SJSA1 (cell line): ENCODE results near the gene CDR2. TPM values are rescaled to one million over a fixed set of nuclear protein-coding genes. Genes with fewer than 3 reads are reported as not detected.
A peak's percentile ranks its signal among the peaks of the same experiment; 100 is the strongest.
"Not testable (repeated sequence)": the region's sequence is repeated elsewhere in the genome, so short reads cannot be mapped to it uniquely, and the experiment has no call there.

ENCODE experiments used
- DNase-seq, 2 experiments: peaks; one replicate each; pipeline ENCODE4 v3.0.0-alpha.2; 2015 to 2020; ENCODE audit warnings: low spot score in 2 of 2, low read depth in 1 of 2
- H3K27ac ChIP-seq: fragments of 250-450 bp; sonication (Bioruptor Pico); 2 replicates; pipeline ENCODE4 v1.5.1; 2020; ENCODE audit warnings: mild to moderate bottlenecking, moderate library complexity
- H3K27me3 ChIP-seq: fragments of 250-450 bp; sonication (Bioruptor Pico); replicated peaks from 2 replicates; pipeline ENCODE4 v1.5.1; 2020; ENCODE audit warnings: mild to moderate bottlenecking, moderate library complexity
- H3K36me3 ChIP-seq: fragments of 250-450 bp; sonication (Bioruptor Pico); 2 replicates; pipeline ENCODE4 v1.5.1; 2020; ENCODE audit warnings: mild to moderate bottlenecking
- H3K4me1 ChIP-seq: fragments of 250-450 bp; sonication (Bioruptor Pico); replicated peaks from 2 replicates; pipeline ENCODE4 v1.6.1; 2021; ENCODE audit warnings: mild to moderate bottlenecking
- H3K4me3 ChIP-seq: fragments of 250-450 bp; sonication (Bioruptor Pico); 2 replicates; pipeline ENCODE4 v1.5.1; 2020; ENCODE audit warnings: mild to moderate bottlenecking
- H3K9me3 ChIP-seq: fragments of 250-450 bp; sonication (Bioruptor Pico); replicated peaks from 2 replicates; pipeline ENCODE4 v1.5.1; 2020; ENCODE audit warnings: mild to moderate bottlenecking
- total RNA-seq: library from RNA; depleted of rRNA; stranded (reverse); fragments of >200 nt; shearing (Covaris generic); gene quantifications from 2 replicates; pipeline ENCODE4 v1.2.3, GENCODE V29; 2014

The CDR2 gene
- total RNA-seq, 1 experiment from 2014 or later: 32.0 TPM

DNA sequence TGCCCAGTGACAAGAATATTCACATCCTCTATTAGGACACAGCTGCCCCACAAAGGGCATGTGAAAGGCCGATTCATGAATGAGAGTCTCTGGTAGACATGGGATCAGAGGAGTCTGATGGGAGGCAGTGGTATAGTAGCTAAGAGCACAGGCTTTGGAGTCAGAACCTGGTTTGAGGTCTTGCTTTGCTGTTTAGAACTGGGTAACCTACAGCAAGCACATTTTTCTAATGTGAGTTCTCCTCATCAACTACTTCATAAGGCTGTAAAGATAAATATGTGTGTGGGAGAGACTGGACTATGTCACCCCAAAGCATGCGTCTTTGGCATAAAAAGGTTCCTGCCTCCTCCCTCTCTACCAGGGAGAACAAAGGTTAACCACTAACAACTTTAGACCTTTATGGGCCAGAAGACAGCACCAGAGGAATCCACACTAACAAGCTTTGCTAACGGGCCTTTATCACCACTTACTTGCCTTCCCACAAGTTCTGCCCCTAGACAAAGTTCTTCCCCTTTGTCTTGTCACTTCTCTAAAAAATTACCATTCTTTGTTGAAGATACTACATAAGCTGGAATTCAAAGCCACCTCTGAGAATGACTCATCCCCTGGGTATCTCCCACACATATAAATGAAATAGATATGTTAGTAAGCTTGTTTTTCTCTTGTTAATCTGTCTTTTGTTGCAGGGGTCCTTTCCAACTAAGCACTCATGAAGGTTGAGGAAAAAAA, 21.1 kb downstream of the CDR2 start:
- no peak overlapping the region for H3K4me3 ChIP-seq
- H3K27ac ChIP-seq: peak overlapping the region; percentile 57
- peaks cover 63% of the 10 kb centered on the region for H3K36me3 ChIP-seq
- peak; percentile 61 to 86 for DNase-seq
- peaks cover 32% of the 10 kb centered on the region for H3K4me1 ChIP-seq
- no peaks in the 10 kb centered on the region for H3K27me3 ChIP-seq
- H3K9me3 ChIP-seq: no peaks in the 10 kb centered on the region

DNA sequence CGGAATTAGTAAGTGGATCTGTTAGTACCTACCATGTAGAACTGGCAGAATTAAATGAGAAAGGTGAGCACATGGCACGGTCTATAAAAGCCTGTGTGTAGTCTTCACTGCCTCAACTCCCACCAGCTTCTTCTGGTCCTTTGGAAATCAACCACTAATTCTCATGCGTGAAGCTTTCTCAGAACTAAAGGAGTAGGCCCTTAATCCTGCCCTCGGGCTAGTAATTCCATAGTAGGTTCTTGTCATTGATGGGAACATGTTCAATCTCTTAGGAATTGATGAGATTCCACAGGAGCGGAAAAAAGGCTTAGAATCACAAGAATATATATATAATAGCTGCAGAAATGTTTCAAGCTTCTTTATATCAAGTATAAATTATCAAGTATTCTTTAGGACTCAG, 21.7 kb downstream of the CDR2 start:
- Histone ChIP-seq H3K27ac (peak overlapping the region; percentile 57), H3K4me1 (peaks cover 26% of the 10 kb centered on the region), H3K4me3 (no peak overlapping the region), H3K9me3 (no peaks in the 10 kb centered on the region), H3K27me3 (no peaks in the 10 kb centered on the region), H3K36me3 (peaks cover 66% of the 10 kb centered on the region)
- DNase-seq: no peak

DNA sequence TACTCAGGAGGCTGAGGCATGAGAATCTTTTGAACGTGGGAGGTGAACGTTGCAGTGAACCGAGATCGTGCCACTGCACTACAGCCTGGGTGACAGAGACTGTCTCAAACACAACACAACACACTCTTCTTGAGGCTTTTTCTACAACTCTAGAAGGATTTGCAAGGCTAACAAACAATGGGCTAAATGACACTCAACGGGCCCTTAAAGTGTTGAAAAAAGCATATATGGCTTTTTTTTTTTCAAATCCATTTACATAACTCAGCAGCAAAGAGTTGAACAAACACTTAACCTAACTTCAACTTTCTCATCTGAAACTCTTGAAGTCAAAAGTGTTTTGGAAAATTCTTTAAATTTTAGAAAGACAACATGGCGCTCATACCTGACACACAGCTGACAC, 22.3 kb downstream of the CDR2 start:
- H3K27ac ChIP-seq: no peak overlapping the region
- peaks cover 66% of the 10 kb centered on the region for H3K36me3 ChIP-seq

DNA sequence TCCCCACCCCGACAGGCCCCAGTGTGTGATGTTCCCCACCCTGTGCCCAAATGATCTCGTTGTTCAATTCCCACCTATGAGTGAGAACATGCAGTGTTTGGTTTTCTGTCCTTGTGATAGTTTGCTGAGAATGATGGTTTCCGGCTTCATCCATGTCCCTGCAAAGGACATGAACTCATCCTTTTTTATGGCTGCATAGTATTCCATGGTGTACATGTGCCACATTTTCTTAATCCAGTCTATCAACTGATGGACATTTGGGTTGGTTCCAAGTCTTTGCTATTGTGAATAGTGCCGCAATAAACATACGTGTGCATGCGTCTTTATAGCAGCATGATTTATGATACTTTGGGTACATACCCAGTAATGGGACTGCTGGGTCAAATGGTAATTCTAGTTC, 23.4 kb downstream of the CDR2 start:
- H3K27me3 ChIP-seq, H3K27ac ChIP-seq: not testable (repeated sequence)
- peaks cover 74% of the 10 kb centered on the region for H3K36me3 ChIP-seq

More for the DNA sequence above, 22.3 kb downstream of the CDR2 start:
- DNase-seq: no peak
- Histone ChIP-seq H3K9me3 (no peaks in the 10 kb centered on the region), H3K4me1 (peaks cover 21% of the 10 kb centered on the region), H3K27me3 (no peaks in the 10 kb centered on the region), H3K4me3 (no peak overlapping the region)

DNA sequence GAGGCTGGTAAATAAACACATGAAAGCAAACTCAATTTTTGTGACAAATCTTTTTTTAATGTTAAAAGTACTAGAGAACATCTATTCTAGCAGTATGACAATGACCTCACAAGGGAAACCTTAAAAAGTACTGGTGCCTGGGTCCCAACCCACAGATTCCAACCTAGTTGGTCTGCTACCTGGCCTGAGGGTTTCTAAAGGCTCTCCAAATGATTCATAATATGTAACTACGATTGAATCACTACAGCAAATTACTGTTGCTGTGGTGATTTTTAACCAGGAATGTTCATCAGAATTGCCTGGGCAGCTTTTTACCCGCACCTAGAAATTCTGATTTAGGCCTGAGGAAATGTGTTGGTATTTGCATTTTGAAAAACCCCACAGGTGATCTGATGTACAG, 26.1 kb downstream of the CDR2 start:
- Histone ChIP-seq H3K4me1 (peaks cover 11% of the 10 kb centered on the region), H3K27ac (no peak overlapping the region), H3K4me3 (no peak overlapping the region), H3K27me3 (no peaks in the 10 kb centered on the region), H3K36me3 (peaks cover 72% of the 10 kb centered on the region), H3K9me3 (no peaks in the 10 kb centered on the region)
- no peak for DNase-seq

More for the DNA sequence above, 23.4 kb downstream of the CDR2 start:
- not testable (repeated sequence) for DNase-seq, H3K9me3 ChIP-seq, H3K4me3 ChIP-seq
- peaks cover 21% of the 10 kb centered on the region for H3K4me1 ChIP-seq

DNA sequence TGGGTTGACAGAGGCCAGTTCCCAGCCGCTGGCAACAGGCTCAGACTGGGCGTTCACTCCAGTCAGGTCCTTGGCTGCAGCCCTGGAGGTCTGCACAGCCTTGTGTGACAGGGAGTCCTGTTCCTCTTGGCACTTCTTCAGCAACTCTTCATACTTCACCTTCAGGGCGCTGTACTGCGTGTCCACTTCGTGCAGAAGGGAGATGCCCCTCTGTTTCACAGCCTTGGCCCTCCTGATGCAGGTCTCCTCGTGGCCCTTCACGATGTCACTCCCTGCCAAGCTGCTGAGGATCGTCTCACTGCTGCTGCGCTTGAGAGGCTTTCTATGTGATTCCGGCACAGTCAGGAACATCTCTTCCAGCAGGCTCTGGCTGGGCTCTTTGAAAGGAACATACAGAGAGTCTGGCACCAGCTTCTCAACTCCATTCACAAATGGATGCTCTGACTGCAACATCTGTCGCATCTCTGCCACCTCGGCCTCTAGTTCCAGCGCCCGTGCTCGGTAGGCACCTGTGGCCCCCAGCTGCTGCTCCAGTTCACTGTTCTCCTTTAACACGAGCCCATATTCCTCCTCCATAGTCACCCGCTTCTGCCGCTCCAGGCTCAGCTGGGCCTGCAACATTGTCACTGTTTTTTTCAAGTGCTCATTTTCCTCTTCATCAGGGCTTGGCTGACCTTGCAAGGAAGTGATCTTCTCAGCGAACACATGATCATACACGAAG, 27.2 kb downstream of the CDR2 start:
- no peak overlapping the region for H3K27ac ChIP-seq
- no peaks in the 10 kb centered on the region for H3K9me3 ChIP-seq
- H3K27me3 ChIP-seq: no peaks in the 10 kb centered on the region
- H3K4me3 ChIP-seq: no peak overlapping the region
- peaks cover 67% of the 10 kb centered on the region for H3K36me3 ChIP-seq
- H3K4me1 ChIP-seq: peaks cover under 1% of the 10 kb centered on the region
- no peak for DNase-seq

DNA sequence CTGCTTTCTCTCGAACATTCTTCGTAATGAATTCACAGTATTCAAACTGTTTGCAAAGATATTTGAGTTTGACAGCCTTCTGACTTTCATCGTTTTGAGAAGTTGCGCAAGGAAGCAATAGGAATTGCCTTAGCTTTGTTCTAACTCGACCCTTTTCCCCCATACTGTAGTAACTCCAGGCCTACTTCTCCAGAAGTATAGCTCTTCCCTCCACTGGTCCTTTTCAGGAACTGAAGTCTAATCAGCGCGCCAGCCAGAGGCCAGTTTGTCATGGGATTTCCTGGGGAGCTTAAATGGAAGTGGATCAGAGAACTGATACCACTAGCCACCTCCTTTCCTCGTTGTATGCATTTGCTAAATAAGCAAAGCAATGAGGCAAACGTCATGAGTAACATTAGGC, 27.9 kb downstream of the CDR2 start:
- no peak for DNase-seq
- Histone ChIP-seq H3K9me3 (no peaks in the 10 kb centered on the region), H3K27ac (no peak overlapping the region), H3K4me1 (no peaks in the 10 kb centered on the region), H3K4me3 (no peak overlapping the region), H3K27me3 (no peaks in the 10 kb centered on the region), H3K36me3 (peaks cover 60% of the 10 kb centered on the region)

DNA sequence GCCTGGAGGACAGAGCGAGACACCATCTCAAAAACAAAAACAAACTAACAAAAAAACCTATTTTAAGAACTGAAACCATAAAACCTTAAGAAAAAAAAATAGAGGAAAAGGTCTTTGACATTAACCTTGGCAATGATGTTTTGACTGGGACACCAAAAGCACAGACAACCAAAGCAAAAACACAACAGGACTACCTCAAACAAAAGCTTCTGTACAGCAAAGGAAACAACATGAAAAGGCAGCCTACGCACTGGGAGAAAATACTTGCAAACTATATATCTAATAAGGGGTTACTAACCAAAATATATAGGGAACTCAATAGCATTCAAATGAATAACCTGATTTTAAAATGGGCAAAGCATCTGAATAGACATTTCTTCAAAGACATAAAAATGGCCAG, 32.3 kb downstream of the CDR2 start:
- Histone ChIP-seq H3K36me3 (peaks cover 19% of the 10 kb centered on the region), H3K4me3 (no peak overlapping the region), H3K27ac (no peak overlapping the region), H3K9me3 (peaks cover 6% of the 10 kb centered on the region; the same call in 1 of the 2 replicates), H3K27me3 (no peaks in the 10 kb centered on the region), H3K4me1 (no peaks in the 10 kb centered on the region)
- DNase-seq: no peak

DNA sequence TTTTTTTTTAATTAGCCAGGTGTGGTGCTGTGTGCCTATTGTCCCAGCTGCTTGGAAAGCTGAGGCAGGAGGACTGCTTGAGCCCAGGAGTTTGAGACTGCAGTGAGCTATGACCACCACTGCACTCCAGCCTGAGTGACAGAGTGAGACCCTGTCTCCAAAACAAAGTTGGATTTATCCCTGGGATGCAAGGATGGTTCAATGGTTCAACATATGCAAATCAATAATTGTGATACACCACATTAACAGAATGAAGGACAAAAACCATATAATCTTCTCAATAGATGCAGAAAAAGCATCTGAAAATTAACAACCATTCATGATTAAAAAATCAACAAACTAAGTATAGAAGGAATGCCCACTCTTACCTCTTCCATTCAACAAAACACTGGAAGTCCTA, 33.5 kb downstream of the CDR2 start:
- Histone ChIP-seq H3K27me3 (no peaks in the 10 kb centered on the region), H3K4me3 (no peak overlapping the region), H3K4me1 (no peaks in the 10 kb centered on the region), H3K27ac (no peak overlapping the region), H3K9me3 (peaks cover 8% of the 10 kb centered on the region; the same call in 1 of the 2 replicates), H3K36me3 (peaks cover 19% of the 10 kb centered on the region)
- DNase-seq: no peak

DNA sequence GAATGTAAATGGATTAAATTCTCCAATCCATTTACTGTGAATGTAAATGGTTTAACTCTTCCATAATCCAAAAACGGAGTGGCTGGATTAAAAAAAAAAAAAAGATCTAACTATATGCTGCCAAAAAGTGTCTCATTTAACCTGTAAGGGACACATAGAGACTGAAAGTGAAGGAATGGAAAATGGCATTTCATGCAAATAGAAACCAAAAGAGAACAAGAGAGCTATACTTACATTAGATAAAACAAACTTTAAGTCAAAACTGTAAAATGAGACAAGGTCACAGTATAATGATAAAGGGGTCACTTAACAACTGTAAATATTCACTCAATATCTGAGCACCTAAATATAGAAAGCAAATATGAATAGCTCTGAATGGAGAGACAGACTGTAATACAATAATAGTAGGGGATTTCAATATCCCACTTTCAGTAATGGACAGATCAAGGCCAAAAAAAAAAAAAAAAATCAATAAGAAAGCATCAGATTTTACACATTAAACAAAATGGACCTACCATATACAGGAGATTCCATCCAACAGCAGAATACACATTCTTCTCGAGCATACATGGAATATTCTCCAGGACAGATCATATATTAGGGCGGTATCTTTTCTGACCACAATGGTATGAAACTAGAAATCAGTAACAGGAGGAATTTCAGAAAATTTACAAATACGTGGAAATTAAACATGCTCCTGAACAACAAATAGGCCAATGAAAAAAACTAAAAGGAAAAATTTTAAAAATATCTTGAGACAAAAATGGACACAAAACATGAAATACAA, 36.4 kb downstream of the CDR2 start:
- peaks cover 8% of the 10 kb centered on the region; the same call in 1 of the 2 replicates for H3K9me3 ChIP-seq
- H3K4me1 ChIP-seq: no peaks in the 10 kb centered on the region
- no peak for DNase-seq
- peaks cover 33% of the 10 kb centered on the region for H3K36me3 ChIP-seq
- H3K4me3 ChIP-seq: no peak overlapping the region
- H3K27me3 ChIP-seq: no peaks in the 10 kb centered on the region
- no peak overlapping the region for H3K27ac ChIP-seq

DNA sequence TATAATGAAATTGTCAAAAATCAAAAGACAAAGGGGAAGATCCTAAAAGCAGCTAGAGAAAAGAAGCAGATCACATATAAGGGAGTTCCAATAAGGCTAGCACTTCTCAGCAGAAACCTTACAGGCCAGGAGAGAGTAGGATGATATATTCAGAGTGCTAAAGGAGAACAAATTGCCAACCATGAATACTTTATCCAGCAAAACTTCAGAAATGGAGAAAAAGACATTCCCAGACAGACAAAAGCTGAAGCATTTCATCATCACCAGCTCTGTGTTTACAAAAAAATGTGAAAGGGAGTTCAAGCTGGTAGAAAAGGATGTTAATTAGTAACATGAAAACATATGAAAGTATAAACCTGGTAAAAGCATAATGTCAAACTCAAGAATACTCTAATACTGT, 37.4 kb downstream of the CDR2 start:
- H3K36me3 ChIP-seq: peaks cover 40% of the 10 kb centered on the region
- H3K4me1 ChIP-seq: no peaks in the 10 kb centered on the region
- peaks cover 8% of the 10 kb centered on the region; the same call in 1 of the 2 replicates for H3K9me3 ChIP-seq
- H3K27me3 ChIP-seq: no peaks in the 10 kb centered on the region
- no peak overlapping the region for H3K4me3 ChIP-seq
- H3K27ac ChIP-seq: no peak overlapping the region
- DNase-seq: no peak

DNA sequence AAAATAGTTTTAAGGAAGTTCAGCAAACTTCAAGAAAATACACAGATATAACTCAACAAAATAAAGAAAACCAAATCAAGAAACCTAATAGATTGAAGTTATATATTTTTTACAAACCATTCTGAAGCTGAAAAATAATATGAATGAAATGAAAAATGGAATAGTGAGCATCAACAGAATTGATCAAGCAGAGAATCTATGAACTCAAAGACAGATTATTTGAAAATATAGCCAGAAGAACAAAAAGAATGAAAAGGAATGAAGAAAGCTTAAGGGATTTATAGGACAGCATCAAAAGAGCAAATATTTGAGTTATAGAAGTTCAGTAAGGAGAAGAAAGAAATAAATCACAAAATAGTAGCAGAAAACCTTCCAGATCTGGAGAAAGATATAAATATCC, 37.8 kb downstream of the CDR2 start:
- Histone ChIP-seq H3K36me3 (peaks cover 44% of the 10 kb centered on the region), H3K27me3 (no peaks in the 10 kb centered on the region)
- DNase-seq: no peak

DNA sequence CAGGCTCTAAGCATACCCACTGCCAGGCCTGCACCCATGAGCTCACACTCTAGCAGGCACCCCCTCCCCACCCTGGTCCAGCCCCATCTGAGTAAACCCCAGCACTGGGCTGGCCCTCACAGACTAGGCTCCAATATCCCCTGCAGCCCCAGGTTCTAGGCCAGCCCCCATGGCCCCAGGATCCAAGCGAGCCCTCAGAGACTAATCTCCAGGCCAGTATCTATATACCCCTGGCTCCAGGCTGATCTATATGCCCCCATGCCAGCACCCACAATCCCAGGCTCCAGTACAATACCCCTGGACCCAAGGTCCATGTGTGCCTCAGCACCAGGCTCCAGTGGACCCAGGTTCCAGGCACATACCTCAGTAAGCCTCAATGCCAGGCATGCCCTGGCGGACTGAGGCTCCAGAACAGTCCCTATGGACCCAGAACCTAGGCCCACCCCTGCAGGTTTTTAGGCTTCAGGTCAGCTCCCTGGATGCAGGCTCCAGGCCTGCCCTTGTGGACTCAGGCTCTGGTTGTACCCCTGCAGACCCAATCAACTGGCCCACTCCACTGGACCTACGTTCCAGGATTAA, 38.7 kb downstream of the CDR2 start:
- H3K27me3 ChIP-seq: no peaks in the 10 kb centered on the region
- no peak overlapping the region for H3K27ac ChIP-seq
- no peak for DNase-seq
- no peaks in the 10 kb centered on the region for H3K4me1 ChIP-seq
- H3K36me3 ChIP-seq: peaks cover 50% of the 10 kb centered on the region
- peaks cover 3% of the 10 kb centered on the region; the same call in 1 of the 2 replicates for H3K9me3 ChIP-seq
- no peak overlapping the region for H3K4me3 ChIP-seq

More for the DNA sequence above, 37.8 kb downstream of the CDR2 start:
- Histone ChIP-seq H3K4me3 (no peak overlapping the region), H3K9me3 (peaks cover 8% of the 10 kb centered on the region; the same call in 1 of the 2 replicates), H3K4me1 (no peaks in the 10 kb centered on the region), H3K27ac (no peak overlapping the region)
